ENCODE data around the gene SFXN1.
A peak's percentile ranks its signal among the peaks of the same experiment; 100 is the strongest.

Gene SFXN1

DNA sequence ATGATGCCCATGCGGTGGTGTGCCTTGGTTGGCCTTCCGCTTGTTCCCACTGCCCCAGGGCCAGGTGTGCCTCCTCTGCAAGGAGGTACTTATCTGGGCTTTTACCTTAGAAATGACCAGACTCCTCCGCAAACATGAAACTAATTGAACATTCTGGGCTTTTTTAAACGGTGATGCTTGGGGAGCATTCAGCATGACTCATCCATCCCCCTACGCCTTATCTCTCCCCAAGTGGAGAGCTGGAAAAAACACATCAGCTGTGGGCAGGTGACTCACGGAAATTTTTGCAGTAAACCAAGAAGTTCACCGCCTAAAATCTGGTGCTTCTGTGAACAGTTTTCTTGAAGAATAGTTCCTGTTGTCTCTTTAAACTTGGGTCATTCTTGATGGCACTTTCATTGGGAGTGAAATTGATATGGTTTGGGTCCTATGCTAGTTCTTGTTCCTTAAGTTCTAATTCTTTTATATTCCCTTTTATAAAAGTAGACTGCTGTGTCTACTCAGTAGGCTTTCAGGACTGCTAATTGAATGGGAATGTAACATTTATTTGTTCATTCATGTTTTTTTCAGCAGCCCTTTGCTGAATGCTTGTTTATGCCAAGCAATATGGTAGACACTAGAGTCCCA, 39.6 kb downstream of the SFXN1 start:
- Histone ChIP-seq H3K27me3 (no peaks in the 10 kb centered on the region), H3K36me3 (peaks cover 100% of the 10 kb centered on the region), H3K9ac (no peak overlapping the region), H3K4me3 (no peak overlapping the region), H3K4me2 (no peak overlapping the region), H3K4me1 (peaks cover 21% of the 10 kb centered on the region; the same call in 1 of the 2 replicates), H4K20me1 (0 out of 2 replicates have a peak, but pooled peaks cover 15% of the 10 kb centered on the region), H3K9me3 (peaks cover 29% of the 10 kb centered on the region), H3K27ac (no peak overlapping the region)
- no peak for TF ChIP-seq Cebpa-rat (IDR thresholded peaks at IDR 0.05)

- Histone ChIP-seq H3K27ac (no peak overlapping the region), H3K36me3 (peaks cover 99% of the 10 kb centered on the region), H3K4me2 (no peak overlapping the region), H4K20me1 (0 out of 2 replicates have a peak, but pooled peaks cover 17% of the 10 kb centered on the region), H3K4me3 (no peak overlapping the region), H3K27me3 (no peaks in the 10 kb centered on the region), H3K9me3 (peaks cover 29% of the 10 kb centered on the region), H3K4me1 (peaks cover 21% of the 10 kb centered on the region; the same call in 1 of the 2 replicates), H3K9ac (no peak overlapping the region)
- TF ChIP-seq Cebpa-rat (IDR thresholded peaks at IDR 0.05): no peak
Observed at GRCh38 chr5:175519006-175519405, 40.6 kb downstream of the SFXN1 start.

- no peak overlapping the region for H3K9ac ChIP-seq
- TF ChIP-seq Cebpa-rat (IDR thresholded peaks at IDR 0.05): no peak
- no peak overlapping the region for H3K4me2 ChIP-seq
- H3K9me3 ChIP-seq: peaks cover 29% of the 10 kb centered on the region
- H3K27me3 ChIP-seq: no peaks in the 10 kb centered on the region
- 0 out of 2 replicates have a peak, but pooled peaks cover 21% of the 10 kb centered on the region for H4K20me1 ChIP-seq
- no peak overlapping the region for H3K4me3 ChIP-seq
- peaks cover 21% of the 10 kb centered on the region; the same call in 1 of the 2 replicates for H3K4me1 ChIP-seq
- H3K27ac ChIP-seq: no peak overlapping the region
- H3K36me3 ChIP-seq: peaks cover 93% of the 10 kb centered on the region
Observed at GRCh38 chr5:175520321-175520720, 42.0 kb downstream of the SFXN1 start.

GRCh38 chr5:175520873-175521272, 42.5 kb downstream of the SFXN1 start:
- Histone ChIP-seq H3K9ac (no peak overlapping the region), H3K4me2 (no peak overlapping the region), H3K36me3 (peaks cover 92% of the 10 kb centered on the region), H4K20me1 (0 out of 2 replicates have a peak, but pooled peaks cover 23% of the 10 kb centered on the region), H3K27me3 (no peaks in the 10 kb centered on the region), H3K9me3 (peaks cover 29% of the 10 kb centered on the region), H3K4me3 (no peak overlapping the region), H3K27ac (no peak overlapping the region), H3K4me1 (peaks cover 16% of the 10 kb centered on the region; the same call in 1 of the 2 replicates)
- no peak for TF ChIP-seq Cebpa-rat (IDR thresholded peaks at IDR 0.05)

- H3K9me3 ChIP-seq: peaks cover 29% of the 10 kb centered on the region
- H3K27me3 ChIP-seq: no peaks in the 10 kb centered on the region
- H3K4me2 ChIP-seq: no peak overlapping the region
- H3K27ac ChIP-seq: no peak overlapping the region
- peaks cover 91% of the 10 kb centered on the region for H3K36me3 ChIP-seq
- no peak overlapping the region for H3K4me3 ChIP-seq
- TF ChIP-seq Cebpa-rat (IDR thresholded peaks at IDR 0.05): no peak
- no peak overlapping the region for H3K9ac ChIP-seq
- peaks cover 11% of the 10 kb centered on the region; the same call in 1 of the 2 replicates for H3K4me1 ChIP-seq
- H4K20me1 ChIP-seq: peaks cover 23% of the 10 kb centered on the region; the same call in 1 of the 2 replicates
Observed at GRCh38 chr5:175521313-175521833, 43.0 kb downstream of the SFXN1 start.

DNA sequence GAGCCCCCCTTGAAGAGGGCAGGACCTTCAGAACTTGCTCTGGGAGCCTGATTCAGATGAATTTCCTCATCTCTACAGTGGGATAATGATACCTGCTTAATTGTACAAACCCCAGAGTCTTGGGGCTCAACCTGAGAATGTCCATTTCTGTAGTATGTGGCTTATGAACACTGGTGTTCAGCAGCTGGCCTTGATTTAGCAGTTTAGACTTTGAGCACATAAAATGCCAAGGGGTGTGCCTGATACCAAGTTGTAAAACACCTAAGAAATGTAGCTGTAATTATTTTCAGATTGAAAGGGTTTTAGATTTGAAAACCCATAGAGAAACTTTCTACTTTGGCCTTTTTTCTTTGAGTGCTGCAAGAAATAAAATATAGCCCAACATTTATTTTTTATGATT, 44.9 kb downstream of the SFXN1 start:
- Histone ChIP-seq H3K4me1 (peaks cover 10% of the 10 kb centered on the region; the same call in 1 of the 2 replicates), H3K9me3 (peaks cover 10% of the 10 kb centered on the region), H3K27ac (no peak overlapping the region), H3K9ac (no peak overlapping the region), H3K4me3 (no peak overlapping the region), H3K36me3 (peaks cover 91% of the 10 kb centered on the region), H3K4me2 (no peak overlapping the region), H3K27me3 (no peaks in the 10 kb centered on the region), H4K20me1 (peaks cover 23% of the 10 kb centered on the region; the same call in 1 of the 2 replicates)
- TF ChIP-seq Cebpa-rat (IDR thresholded peaks at IDR 0.05): no peak

GRCh38 chr5:175524211-175524610, 45.9 kb downstream of the SFXN1 start:
- no peak for TF ChIP-seq Cebpa-rat (IDR thresholded peaks at IDR 0.05)
- peaks cover 91% of the 10 kb centered on the region for H3K36me3 ChIP-seq
- H3K4me2 ChIP-seq: no peak overlapping the region
- H3K4me3 ChIP-seq: no peak overlapping the region
- peaks cover 23% of the 10 kb centered on the region; the same call in 1 of the 2 replicates for H4K20me1 ChIP-seq
- peaks cover 10% of the 10 kb centered on the region; the same call in 1 of the 2 replicates for H3K4me1 ChIP-seq
- no peak overlapping the region for H3K27ac ChIP-seq
- H3K9me3 ChIP-seq: peaks cover under 1% of the 10 kb centered on the region; the same call in 1 of the 2 replicates
- H3K9ac ChIP-seq: no peak overlapping the region
- H3K27me3 ChIP-seq: no peaks in the 10 kb centered on the region

DNA sequence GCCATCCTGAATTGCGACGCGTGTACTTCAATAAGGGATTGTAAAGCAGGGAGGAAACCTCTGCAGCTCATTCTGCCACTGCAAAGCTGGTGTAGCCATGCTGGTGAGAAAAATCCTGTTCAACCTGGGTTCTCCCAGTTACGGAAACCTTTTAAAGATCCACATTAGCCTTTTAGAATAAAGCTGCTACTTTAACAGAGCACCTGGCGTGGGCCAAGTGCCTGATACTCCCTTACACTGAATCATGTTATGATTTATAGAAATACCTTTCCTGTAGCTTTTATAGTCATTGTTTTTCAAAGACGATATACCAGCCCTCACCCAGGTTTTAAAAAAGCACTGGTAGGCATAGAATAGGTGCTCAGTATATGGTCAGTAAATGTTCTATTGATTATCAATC, 48.3 kb downstream of the SFXN1 start:
- no peak for TF ChIP-seq Cebpa-rat (IDR thresholded peaks at IDR 0.05)
- H3K36me3 ChIP-seq: peaks cover 88% of the 10 kb centered on the region
- H3K4me2 ChIP-seq: no peak overlapping the region
- no peak overlapping the region for H3K4me3 ChIP-seq
- no peaks in the 10 kb centered on the region for H3K4me1 ChIP-seq
- H4K20me1 ChIP-seq: peaks cover 12% of the 10 kb centered on the region; the same call in 1 of the 2 replicates
- no peaks in the 10 kb centered on the region for H3K9me3 ChIP-seq
- H3K27me3 ChIP-seq: no peaks in the 10 kb centered on the region
- H3K27ac ChIP-seq: no peak overlapping the region
- H3K9ac ChIP-seq: 0 out of 2 replicates have a peak overlapping the region, but pooled peaks have one; percentile 11

DNA sequence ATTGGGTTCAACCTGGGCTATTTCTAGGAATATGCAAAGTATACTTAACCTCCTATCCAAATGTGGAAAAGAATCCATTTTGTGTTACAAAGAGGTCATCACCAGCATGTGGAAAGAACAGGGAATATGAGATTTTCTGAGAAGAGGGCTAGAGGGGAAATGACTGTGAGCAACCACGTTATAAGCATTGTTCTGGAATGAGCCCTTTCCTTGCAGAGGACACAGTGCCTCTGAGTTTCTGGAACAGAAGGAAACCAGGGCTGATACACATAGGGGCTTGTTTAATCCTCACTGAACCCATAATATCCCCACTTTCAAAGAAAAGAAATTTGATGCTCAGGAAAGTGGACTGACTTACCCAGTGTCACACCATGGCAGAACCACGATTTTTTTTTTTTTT, 53.0 kb downstream of the SFXN1 start:
- H3K27me3 ChIP-seq: no peaks in the 10 kb centered on the region
- H3K27ac ChIP-seq: no peak overlapping the region
- H3K4me3 ChIP-seq: no peak overlapping the region
- no peak overlapping the region for H3K9ac ChIP-seq
- H3K4me2 ChIP-seq: no peak overlapping the region
- TF ChIP-seq Cebpa-rat (IDR thresholded peaks at IDR 0.05): no peak
- H3K9me3 ChIP-seq: no peaks in the 10 kb centered on the region
- peaks cover 6% of the 10 kb centered on the region for H3K4me1 ChIP-seq
- peaks cover 58% of the 10 kb centered on the region for H3K36me3 ChIP-seq
- H4K20me1 ChIP-seq: no peaks in the 10 kb centered on the region; the same call in 1 of the 2 replicates
